SK-N-SH (cell line): ENCODE data around the gene ERN1. TPM values are rescaled to one million over a fixed set of nuclear protein-coding genes. Genes with fewer than 3 reads are reported as not detected.

ENCODE experiments used
- CTCF ChIA-PET: fragments of 300-600, 350-600 bp; formaldehyde crosslinking; extraction: SDS; loops from one replicate; lab custom pipeline; 2021; lab: Yijun Ruan, JAX
- POLR2A ChIA-PET: fragments of 350-600 bp; sonication (Branson Sonifier 250); formaldehyde crosslinking; extraction: SDS; loops from one replicate; lab custom pipeline; 2020; ENCODE audit warnings: antibody characterized with exemption, inconsistent platforms; lab: Yijun Ruan, JAX
- DNase-seq: peaks from one replicate; pipeline ENCODE4 v3.0.0; 2012
- H2AFZ ChIP-seq: fragments of 200-600 bp; sonication (generic); 2 replicates; pipeline ENCODE4 v1.8.1; 2016; ENCODE audit warnings: antibody characterized with exemption, mild to moderate bottlenecking, low read depth
- H3F3A ChIP-seq: fragments of 200-600 bp; sonication (generic); replicated peaks from 2 replicates; pipeline ENCODE3; 2016; ENCODE audit warnings: antibody characterized with exemption, mild to moderate bottlenecking; ENCODE audit not compliant: insufficient read depth
- H3K27ac ChIP-seq, 2 experiments: fragments of 200-500 bp in 1 of 2; fragments of 200-600 bp in 1 of 2; sonication (Bioruptor generic) in 1 of 2; sonication (generic), shearing (Covaris generic) in 1 of 2; 2 replicates each; pipeline versions ENCODE4 v1.5.1 to v1.6.1; 2014 to 2016; ENCODE audit warnings: low read depth in 2 of 2, inconsistent platforms in 1 of 2, low read length in 1 of 2, mild to moderate bottlenecking in 1 of 2, mixed read lengths in 1 of 2
- H3K27me3 ChIP-seq: fragments of 200-600 bp; sonication (generic), shearing (Covaris generic); 2 replicates; pipeline ENCODE4 v1.6.1; 2016; ENCODE audit warnings: mixed run types; ENCODE audit not compliant: insufficient read depth
- H3K36me3 ChIP-seq, 2 experiments: fragments of 200-500 bp in 1 of 2; fragments of 200-600 bp in 1 of 2; sonication (Bioruptor generic) in 1 of 2; sonication (generic) in 1 of 2; replicated peaks in 1 of 2; 2 replicates each; pipeline versions ENCODE3 to v1.5.1; 2014 to 2016; ENCODE audit warnings: low read length in 1 of 2, mild to moderate bottlenecking in 1 of 2; ENCODE audit not compliant: insufficient read depth in 2 of 2, control insufficient read depth in 1 of 2
- H3K4me1 ChIP-seq, 2 experiments: fragments of 200-500 bp in 1 of 2; fragments of 200-600 bp in 1 of 2; sonication (Bioruptor generic) in 1 of 2; sonication (generic), shearing (Covaris generic) in 1 of 2; 2 replicates each; pipeline versions ENCODE4 v1.5.1 to v1.6.1; 2014 to 2016; ENCODE audit warnings: low read depth in 1 of 2, low read length in 1 of 2, mixed run types in 1 of 2; ENCODE audit not compliant: insufficient read depth in 2 of 2, control insufficient read depth in 1 of 2
- H3K4me2 ChIP-seq: fragments of 200-600 bp; sonication (generic), shearing (Covaris generic); 2 replicates; pipeline ENCODE4 v1.6.1; 2017; ENCODE audit warnings: mixed run types
- H3K4me3 ChIP-seq, 2 experiments: fragments of 200-500 bp in 1 of 2; fragments of 200-600 bp in 1 of 2; sonication (Bioruptor generic) in 1 of 2; sonication (generic), shearing (Covaris generic) in 1 of 2; 2 replicates each; pipeline versions ENCODE4 v1.5.1 to v1.8.1; 2014 to 2016; ENCODE audit warnings: low read depth in 2 of 2, inconsistent platforms in 1 of 2, low read length in 1 of 2, mild to moderate bottlenecking in 1 of 2, mixed read lengths in 1 of 2, moderate library complexity in 1 of 2
- H3K79me2 ChIP-seq: fragments of 200-600 bp; sonication (generic); 2 replicates; pipeline ENCODE4 v1.8.1; 2017; ENCODE audit warnings: mild to moderate bottlenecking; ENCODE audit not compliant: insufficient read depth
- H3K9ac ChIP-seq: fragments of 200-600 bp; sonication (generic); 2 replicates; pipeline ENCODE4 v1.6.1; 2017; ENCODE audit warnings: mixed run types
- H3K9me2 ChIP-seq: fragments of 200-600 bp; sonication (generic); 2 replicates; pipeline ENCODE4 v1.6.1; 2017; ENCODE audit warnings: mixed run types
- H3K9me3 ChIP-seq: fragments of 200-600 bp; sonication (generic); 2 replicates; pipeline ENCODE4 v1.6.1; 2017; ENCODE audit warnings: mixed run types, mild to moderate bottlenecking, moderate library complexity
- H4K20me1 ChIP-seq: fragments of 200-600 bp; sonication (generic); 2 replicates; pipeline ENCODE4 v1.6.1; 2017; ENCODE audit warnings: mild to moderate bottlenecking, mixed run types; ENCODE audit not compliant: insufficient read depth
- ELF1 ChIP-seq: IDR thresholded peaks from 2 replicates; pipeline ENCODE4 v1.4.0; 2012
- JUND ChIP-seq: IDR thresholded peaks from 2 replicates; pipeline ENCODE4 v1.4.0; 2012
- MXI1 ChIP-seq: IDR thresholded peaks from 2 replicates; pipeline ENCODE4 v1.6.1; 2012; ENCODE audit warnings: mild to moderate bottlenecking, low read depth, low read length, improper control_type of control experiment
- NRF1 ChIP-seq: IDR thresholded peaks from 2 replicates; pipeline ENCODE4 v1.6.1; 2012; ENCODE audit warnings: low read depth, mild to moderate bottlenecking, low read length
- POLR2AphosphoS5 ChIP-seq: IDR thresholded peaks from 2 replicates; pipeline ENCODE4 v1.6.1; 2012; ENCODE audit warnings: low read depth, low read length
- RAD21 ChIP-seq: IDR thresholded peaks from 2 replicates; pipeline ENCODE4 v1.6.1; 2012; ENCODE audit warnings: mild to moderate bottlenecking, low read length
- SMC3 ChIP-seq: IDR thresholded peaks from 2 replicates; pipeline ENCODE4 v1.6.1; 2012; ENCODE audit warnings: low read depth, low read length, improper control_type of control experiment
- TAF1 ChIP-seq: IDR thresholded peaks from 2 replicates; pipeline ENCODE4 v1.6.1; 2012; ENCODE audit warnings: low read depth, mild to moderate bottlenecking, low read length, moderate library complexity, borderline replicate concordance
- TCF12 ChIP-seq: IDR thresholded peaks from 2 replicates; pipeline ENCODE4 v1.4.0; 2012
- WGBS: methylation state at CpG from one replicate; pipeline ENCODE4 v1.1.6; 2017; ENCODE audit warnings: low lambda C conversion rate; 5-methylcytosine and 5-hydroxymethylcytosine counted together
- polyA plus RNA-seq, 3 experiments: library from polyadenylated mRNA; depleted of rRNA; stranded (reverse); fragments of >200 nt; gene quantifications; 2 replicates each; pipeline ENCODE4 v1.2.3, GENCODE V29; 2012
- TF ChIP-seq, protein P1 (sequence below): fragments of 200-600 bp; sonication (generic); IDR thresholded peaks from 2 replicates; pipeline ENCODE4 v1.6.1; 2017; ENCODE audit warnings: antibody characterized with exemption, mild to moderate bottlenecking, moderate library complexity

Gene ERN1
- polyA plus RNA-seq, 1 of the 3 experiments (the other 2 are of a cell fraction), result 7.3 TPM

DNA sequence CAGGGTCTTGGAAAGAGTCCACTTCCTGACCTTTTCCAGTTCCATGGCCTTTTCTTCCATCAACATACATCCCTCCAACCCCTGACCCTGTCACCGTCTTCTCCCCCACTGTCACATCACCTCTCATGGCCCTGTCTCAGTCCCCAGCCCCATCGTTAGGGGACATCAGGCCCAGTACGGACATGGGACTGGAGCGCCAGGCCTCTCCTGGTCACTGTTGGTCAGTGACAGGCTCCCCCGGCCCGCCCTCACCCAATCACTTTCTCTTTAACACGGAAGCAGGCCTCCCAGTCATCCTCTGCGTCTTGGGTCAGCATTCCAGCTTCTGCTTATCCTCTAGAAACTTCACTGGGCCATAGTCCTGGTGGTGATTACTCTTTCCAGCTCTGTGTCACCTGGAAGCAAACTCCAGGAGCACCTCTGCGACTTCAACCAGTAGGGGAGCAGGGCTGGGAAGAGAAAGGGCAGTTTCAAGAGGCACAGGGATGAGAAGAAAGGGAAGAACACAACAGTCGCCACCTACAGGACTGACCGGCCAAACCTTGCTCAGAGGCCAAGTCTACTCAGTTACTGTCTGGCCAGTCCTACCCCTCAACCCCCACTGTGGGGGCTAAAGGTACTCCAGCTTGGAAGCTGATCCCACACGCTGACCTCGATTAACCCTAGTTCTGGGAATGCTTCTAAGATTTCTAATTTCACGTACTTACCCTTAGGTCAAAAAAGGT, 93.6 kb downstream of the ERN1 start:
- Histone ChIP-seq H3K79me2 (no peaks in the 10 kb centered on the region), H3F3A (no peaks in the 10 kb centered on the region), H3K27ac (no peak overlapping the region), H3K4me2 (no peak overlapping the region), H3K27me3 (no peaks in the 10 kb centered on the region), H3K9ac (no peak overlapping the region), H3K36me3 (peaks cover 0 to 2% of the 10 kb centered on the region in 2 experiments), H3K4me1 (no peaks in the 10 kb centered on the region), H3K9me2 (no peaks in the 10 kb centered on the region)
- WGBS, result 89% methylated on average over 14 of the region's 14 CpGs
- CTCF ChIA-PET, result interaction anchor here (1.0 to 5.4 kb wide), 6 partner anchors 8 to 97 kb away, joined by 3 to 40 read pairs (median 14); partner anchors contain the start of gene ICAM2
- POLR2A ChIA-PET, result no interaction called here
- DNase-seq, result no peak
- no peak for TF ChIP-seq POLR2AphosphoS5
- TF ChIP-seq TCF12, result no peak
- TF ChIP-seq, all 33 proteins: peak for 0
- no peaks in the 10 kb centered on the region for H3K9me3 ChIP-seq
- H3K4me3 ChIP-seq, result no peak overlapping the region
- H2AFZ ChIP-seq, result no peak overlapping the region
- no peaks in the 10 kb centered on the region for H4K20me1 ChIP-seq

DNA sequence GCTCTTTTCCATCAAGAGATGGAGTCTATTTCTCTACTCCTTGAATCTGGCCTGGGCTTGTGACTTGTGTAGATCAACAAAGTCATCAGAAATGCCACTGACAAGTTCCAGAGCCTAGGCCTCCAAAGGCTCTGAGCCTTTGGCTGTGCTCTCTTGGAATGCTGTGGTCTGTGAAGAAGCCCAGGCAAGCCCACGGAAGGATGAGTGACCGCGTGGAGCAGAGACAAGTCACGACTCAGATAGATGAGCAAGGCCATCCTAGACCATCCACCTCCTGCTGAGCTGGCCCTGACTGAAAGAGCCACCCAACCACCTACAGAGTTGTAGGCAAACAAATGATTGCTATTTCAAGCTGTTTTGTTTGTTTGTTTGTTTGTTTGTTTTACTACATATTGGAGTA, 97.9 kb downstream of the ERN1 start:
- Histone ChIP-seq H3K79me2 (no peaks in the 10 kb centered on the region), H3F3A (no peaks in the 10 kb centered on the region), H3K27ac (no peak overlapping the region), H3K36me3 (no peaks in the 10 kb centered on the region), H2AFZ (no peak overlapping the region), H4K20me1 (no peaks in the 10 kb centered on the region)
- no peak for DNase-seq
- TF ChIP-seq TCF12 (0 out of 2 replicates have a peak, but pooled peaks have one; percentile 9), JUND (no peak)
- TF ChIP-seq, all 33 proteins: peak for 1
- no peak overlapping the region for H3K9ac ChIP-seq
- 68% methylated on average over 4 of the region's 4 CpGs for WGBS
- H3K9me2 ChIP-seq, result no peaks in the 10 kb centered on the region
- no peaks in the 10 kb centered on the region for H3K27me3 ChIP-seq
- no peaks in the 10 kb centered on the region for H3K9me3 ChIP-seq
- ChIA-PET CTCF (interaction anchor here (0.7 to 17.1 kb wide), 7 partner anchors 19 to 249 kb away, joined by 3 to 810 read pairs (median 55); partner anchors contain the start of genes ERN1 and GH1), POLR2A (no interaction called here)
- no peak overlapping the region for H3K4me3 ChIP-seq
- no peaks in the 10 kb centered on the region for H3K4me1 ChIP-seq
- no peak overlapping the region for H3K4me2 ChIP-seq

DNA sequence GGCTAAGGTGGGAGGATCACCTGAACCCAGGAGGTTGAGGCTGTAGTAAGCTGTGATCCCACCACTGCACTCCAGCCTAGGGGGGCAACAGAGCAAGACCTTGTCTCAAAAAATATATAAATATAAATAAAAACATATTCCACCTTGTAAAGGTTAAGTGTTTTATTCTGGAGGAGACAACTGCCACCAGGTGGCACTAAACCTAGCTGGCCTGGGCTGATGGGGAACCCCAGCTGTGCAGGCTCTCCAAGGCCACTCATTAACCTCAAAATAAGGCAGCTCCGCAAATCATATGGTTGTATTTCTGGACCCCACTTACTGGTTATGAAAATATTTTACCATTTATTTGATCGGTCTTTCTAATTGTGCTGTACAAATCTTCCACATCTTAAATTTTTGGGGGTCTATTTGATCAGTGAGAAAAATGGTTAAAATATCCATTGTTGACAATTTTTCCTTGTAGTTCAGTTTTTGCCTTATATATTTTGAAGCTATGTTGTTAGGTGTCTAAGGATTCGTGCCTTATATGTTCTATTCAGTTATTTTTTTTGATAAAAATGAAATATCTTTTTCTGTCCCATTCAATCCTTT, 101.0 kb downstream of the ERN1 start:
- Histone ChIP-seq H3K79me2 (no peaks in the 10 kb centered on the region), H2AFZ (0 out of 2 replicates have a peak overlapping the region, but pooled peaks have one; percentile 21), H4K20me1 (no peaks in the 10 kb centered on the region), H3K4me2 (no peak overlapping the region), H3K27ac (no peak overlapping the region), H3K27me3 (no peaks in the 10 kb centered on the region), H3K36me3 (no peaks in the 10 kb centered on the region), H3K9me2 (no peaks in the 10 kb centered on the region), H3K4me1 (no peaks in the 10 kb centered on the region), H3K4me3 (no peak overlapping the region; a peak in 1 of 4 replicates), H3F3A (peaks cover 4% of the 10 kb centered on the region), H3K9ac (no peak overlapping the region), H3K9me3 (no peaks in the 10 kb centered on the region)
- POLR2A ChIA-PET, result interaction anchor here (0.9 to 1.7 kb wide), 3 partner anchors 101 to 117 kb away, joined by 4 to 10 read pairs (median 6); partner anchors contain the start of gene ERN1
- TF ChIP-seq RAD21, result peak; percentile 82
- no peak for TF ChIP-seq TAF1
- no peak for TF ChIP-seq ELF1
- 0 out of 2 replicates have a peak, but pooled peaks have one; percentile 26 for TF ChIP-seq MXI1
- TF ChIP-seq NRF1, result 0 out of 2 replicates have a peak, but pooled peaks have one; percentile 13
- peak; percentile 94 for TF ChIP-seq SMC3
- TF ChIP-seq POLR2AphosphoS5, result no peak
- TF ChIP-seq, protein P1, sequence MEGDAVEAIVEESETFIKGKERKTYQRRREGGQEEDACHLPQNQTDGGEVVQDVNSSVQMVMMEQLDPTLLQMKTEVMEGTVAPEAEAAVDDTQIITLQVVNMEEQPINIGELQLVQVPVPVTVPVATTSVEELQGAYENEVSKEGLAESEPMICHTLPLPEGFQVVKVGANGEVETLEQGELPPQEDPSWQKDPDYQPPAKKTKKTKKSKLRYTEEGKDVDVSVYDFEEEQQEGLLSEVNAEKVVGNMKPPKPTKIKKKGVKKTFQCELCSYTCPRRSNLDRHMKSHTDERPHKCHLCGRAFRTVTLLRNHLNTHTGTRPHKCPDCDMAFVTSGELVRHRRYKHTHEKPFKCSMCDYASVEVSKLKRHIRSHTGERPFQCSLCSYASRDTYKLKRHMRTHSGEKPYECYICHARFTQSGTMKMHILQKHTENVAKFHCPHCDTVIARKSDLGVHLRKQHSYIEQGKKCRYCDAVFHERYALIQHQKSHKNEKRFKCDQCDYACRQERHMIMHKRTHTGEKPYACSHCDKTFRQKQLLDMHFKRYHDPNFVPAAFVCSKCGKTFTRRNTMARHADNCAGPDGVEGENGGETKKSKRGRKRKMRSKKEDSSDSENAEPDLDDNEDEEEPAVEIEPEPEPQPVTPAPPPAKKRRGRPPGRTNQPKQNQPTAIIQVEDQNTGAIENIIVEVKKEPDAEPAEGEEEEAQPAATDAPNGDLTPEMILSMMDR, result peak; percentile 97
- CTCF ChIA-PET, result interaction anchor here (0.6 to 17.1 kb wide), 83 partner anchors 9 to 470 kb away, joined by 3 to 810 read pairs (median 6); partner anchors contain the start of genes CD79B, CSHL1, ERN1 and GH1
- WGBS, result 19% methylated on average over 3 of the region's 3 CpGs
- DNase-seq, result peak; percentile 83
